Measurements from ENCODE around the gene NSD1.
A peak's percentile ranks its signal among the peaks of the same experiment; 100 is the strongest.
"Not testable (repeated sequence)": the region's sequence is repeated elsewhere in the genome, so short reads cannot be mapped to it uniquely, and the experiment has no call there.

Gene NSD1

DNA sequence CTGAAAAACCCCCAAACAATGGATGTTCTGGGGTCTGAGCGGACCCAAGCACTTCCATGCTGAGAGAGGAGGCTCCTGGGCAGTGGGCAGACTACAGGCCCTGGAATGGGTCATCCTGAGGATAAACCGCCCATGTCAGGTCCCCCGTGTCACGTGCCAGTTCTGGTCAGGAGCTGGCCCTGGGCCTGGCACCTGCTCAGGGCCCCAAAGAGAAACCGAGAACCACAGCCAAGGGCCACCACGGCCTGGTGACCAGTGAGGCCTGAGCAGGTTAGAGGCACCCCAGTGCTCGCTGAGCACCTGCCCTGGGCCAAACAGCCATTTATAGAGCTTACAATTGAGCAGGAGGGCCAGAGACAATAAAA is 202.1 kb downstream of the NSD1 start:
- DNase-seq (ENCODE audit: low read depth): no peak
- TF ChIP-seq, protein P1, sequence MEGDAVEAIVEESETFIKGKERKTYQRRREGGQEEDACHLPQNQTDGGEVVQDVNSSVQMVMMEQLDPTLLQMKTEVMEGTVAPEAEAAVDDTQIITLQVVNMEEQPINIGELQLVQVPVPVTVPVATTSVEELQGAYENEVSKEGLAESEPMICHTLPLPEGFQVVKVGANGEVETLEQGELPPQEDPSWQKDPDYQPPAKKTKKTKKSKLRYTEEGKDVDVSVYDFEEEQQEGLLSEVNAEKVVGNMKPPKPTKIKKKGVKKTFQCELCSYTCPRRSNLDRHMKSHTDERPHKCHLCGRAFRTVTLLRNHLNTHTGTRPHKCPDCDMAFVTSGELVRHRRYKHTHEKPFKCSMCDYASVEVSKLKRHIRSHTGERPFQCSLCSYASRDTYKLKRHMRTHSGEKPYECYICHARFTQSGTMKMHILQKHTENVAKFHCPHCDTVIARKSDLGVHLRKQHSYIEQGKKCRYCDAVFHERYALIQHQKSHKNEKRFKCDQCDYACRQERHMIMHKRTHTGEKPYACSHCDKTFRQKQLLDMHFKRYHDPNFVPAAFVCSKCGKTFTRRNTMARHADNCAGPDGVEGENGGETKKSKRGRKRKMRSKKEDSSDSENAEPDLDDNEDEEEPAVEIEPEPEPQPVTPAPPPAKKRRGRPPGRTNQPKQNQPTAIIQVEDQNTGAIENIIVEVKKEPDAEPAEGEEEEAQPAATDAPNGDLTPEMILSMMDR (IDR thresholded peaks at IDR 0.05; ENCODE audit: insufficient read depth, low read depth, low read length, missing control alignments): no peak
- no peak overlapping the region for H3K4me3 ChIP-seq (ENCODE audit: low read length)

DNA sequence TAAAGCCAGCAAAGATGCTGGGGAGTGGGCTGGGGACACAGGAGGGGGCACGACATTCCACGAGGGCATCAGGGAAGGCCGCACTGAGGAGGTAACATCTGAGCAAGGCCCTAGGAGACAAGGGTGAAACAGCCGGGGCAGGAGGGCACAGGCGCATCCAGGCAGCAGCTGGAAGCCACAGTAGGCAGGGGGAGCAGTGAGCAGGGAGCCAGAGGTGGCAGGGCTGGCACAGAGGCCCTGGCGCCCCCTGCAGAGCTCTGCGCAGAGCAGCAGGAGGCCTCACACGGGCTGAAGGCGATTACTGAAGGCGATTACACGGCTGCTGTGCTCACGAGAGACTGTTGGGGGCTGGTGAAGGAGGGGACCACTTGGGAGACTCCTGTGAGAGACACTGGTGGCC is 202.5 kb downstream of the NSD1 start:
- TF ChIP-seq, protein P1 (IDR thresholded peaks at IDR 0.05; ENCODE audit: insufficient read depth, low read depth, low read length, missing control alignments): peak; percentile 37
- DNase-seq (ENCODE audit: low read depth): peak; percentile 37

DNA sequence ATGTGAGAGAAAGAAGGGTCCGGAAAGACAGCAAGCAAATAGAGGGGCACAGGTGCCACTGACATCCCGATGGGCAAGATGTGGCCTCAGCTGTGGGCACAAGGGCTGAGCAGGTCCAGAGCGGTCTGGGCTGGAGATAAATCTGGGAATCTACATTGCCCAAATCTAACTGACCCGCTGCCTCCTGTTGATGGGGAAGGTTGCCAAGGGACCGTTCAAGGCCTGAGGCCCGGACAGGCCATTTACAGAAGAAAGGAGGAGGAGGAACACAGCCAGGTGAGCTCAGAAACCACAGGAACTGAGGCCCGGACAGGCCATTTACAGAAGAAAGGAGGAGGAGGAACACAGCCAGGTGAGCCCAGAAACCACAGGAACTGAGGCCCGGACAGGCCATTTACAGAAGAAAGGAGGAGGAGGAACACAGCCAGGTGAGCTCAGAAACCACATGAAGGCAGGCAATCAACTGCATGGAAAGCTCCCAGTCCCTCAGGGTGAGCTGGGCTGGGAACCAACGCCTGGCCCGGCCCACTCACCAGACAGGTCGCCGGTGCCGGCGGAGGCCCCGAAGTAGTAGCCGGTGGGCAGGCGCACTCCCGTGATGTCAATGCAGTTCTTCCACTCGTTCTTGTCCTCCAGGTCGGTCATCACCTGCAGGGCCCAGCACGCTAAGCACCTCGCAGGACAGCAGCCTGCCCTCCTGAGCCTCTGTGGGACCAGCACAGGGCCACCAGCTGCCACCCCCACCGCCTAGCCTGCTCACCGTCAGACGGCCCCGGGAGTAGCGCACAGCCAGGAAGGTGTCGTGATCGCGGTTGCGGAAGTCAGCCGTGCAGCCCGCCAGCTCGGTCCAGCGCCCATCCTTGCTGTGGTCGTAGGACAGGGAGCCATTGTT is 203.3 kb downstream of the NSD1 start:
- DNase-seq (ENCODE audit: low read depth): no peak
- no peak overlapping the region for H3K4me3 ChIP-seq (ENCODE audit: low read length)
- TF ChIP-seq, protein P1 (IDR thresholded peaks at IDR 0.05; ENCODE audit: insufficient read depth, low read depth, low read length, missing control alignments): no peak

More for the DNA sequence above, 202.5 kb downstream of the NSD1 start:
- no peak overlapping the region for H3K4me3 ChIP-seq (ENCODE audit: low read length)

DNA sequence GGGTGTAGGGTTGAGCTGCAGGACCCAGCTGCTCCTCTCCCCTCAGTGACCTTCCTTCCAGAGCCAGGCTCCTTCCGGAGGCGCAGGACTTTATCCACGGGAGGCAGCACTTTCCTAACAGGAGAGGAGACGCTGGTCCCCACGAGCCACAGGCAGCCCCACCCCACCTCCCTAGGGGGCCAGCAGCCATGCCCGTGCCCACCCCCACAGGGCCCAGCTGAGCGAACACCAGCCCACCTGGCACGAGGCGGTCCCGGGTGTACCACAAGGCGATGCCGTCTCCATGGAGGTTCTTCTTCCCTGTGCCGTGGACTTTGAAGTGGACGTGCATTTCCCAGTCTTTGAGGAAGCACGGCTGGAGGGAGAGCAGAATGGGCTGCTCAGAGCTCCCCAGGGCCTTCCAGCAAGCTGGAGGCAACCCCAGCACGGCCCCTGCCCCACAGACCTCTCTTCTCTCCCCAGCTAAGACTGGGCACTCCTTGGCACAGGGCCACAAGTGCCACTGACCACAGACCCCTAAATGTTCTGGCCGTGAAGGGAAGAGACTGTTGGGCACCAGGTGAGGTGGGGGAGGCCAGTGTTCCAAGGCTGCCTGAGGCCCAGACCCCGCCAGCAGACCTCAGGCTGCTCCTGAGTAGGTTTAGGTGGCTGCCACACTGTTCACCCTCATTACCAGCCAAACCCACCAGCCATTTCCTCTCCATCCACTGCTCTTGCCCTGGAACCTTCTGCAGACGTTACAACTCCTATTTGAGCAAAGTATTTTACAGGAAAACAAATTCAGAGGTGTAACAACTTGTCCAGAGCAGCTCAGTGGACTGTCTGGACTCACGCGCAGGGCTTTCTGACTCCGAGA is 204.9 kb downstream of the NSD1 start:
- H3K4me3 ChIP-seq (ENCODE audit: low read length): no peak overlapping the region
- DNase-seq (ENCODE audit: low read depth): no peak
- TF ChIP-seq, protein P1 (IDR thresholded peaks at IDR 0.05; ENCODE audit: insufficient read depth, low read depth, low read length, missing control alignments): no peak

DNA sequence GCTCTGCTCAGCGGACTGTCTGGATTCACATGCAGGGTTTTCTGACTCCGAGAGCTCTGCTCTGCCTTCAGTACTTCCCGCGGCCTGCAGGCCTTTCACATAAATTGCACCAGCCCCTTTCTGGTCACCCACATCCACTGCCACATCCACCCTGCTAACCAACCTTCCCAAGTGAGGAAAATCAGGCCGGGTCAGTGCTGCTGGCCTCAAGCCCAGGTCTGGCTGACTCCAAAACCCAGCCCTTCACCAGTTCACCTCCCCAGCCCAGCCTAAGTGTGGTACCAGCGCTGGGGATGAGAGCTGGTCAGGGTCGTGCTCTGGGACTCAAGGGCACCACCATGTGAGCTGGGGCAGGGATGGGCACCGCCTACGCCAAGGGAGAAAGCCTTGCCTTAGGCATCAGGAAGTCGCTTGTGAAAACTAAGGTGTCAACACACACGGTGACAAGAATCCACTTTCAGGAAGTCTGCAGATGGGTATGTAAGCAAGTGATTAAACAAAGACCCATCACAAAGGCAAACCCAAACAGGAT is 205.6 kb downstream of the NSD1 start:
- DNase-seq (ENCODE audit: low read depth): peak; percentile 21
- TF ChIP-seq, protein P1 (IDR thresholded peaks at IDR 0.05; ENCODE audit: insufficient read depth, low read depth, low read length, missing control alignments): no peak
- H3K4me3 ChIP-seq (ENCODE audit: low read length): no peak overlapping the region

DNA sequence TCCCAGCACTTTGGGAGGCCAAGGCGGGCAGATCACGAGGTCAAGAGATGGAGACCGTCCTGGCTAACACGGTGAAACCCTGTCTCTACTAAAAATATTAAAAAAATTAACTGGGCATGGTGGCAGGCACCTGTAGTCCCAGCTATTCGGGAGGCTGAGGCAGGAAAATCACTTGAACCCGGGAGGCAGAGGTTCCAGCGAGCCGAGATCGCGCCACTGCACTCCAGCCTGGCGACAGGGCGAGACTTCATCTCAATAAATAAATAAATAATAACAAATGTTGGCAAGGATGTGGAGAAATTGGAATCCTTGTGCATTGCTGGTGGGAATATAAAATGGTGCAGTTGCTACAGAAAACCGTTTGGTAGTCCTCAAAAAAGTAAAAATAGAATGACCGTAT is 209.4 kb downstream of the NSD1 start:
- DNase-seq (ENCODE audit: low read depth); H3K4me3 ChIP-seq (ENCODE audit: low read length): not testable (repeated sequence)

DNA sequence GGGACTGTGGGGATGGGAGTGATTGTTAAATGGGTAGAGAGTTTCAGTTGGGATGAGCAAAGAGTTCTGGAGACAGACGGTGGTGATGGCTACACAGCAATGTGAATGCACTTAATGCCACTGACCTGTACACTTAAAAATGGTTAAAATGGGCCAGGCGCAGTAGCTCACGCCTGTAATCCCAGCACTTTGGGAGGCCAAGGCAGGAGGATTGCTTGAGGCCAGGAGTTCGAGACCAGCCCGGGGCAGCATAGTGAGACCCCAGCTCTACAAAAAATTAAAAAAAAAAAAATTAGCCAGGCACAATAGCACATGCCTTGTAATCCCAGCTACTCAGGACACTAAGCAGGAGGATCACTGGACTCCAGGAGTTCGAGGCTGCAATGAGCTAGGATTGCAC is 210.2 kb downstream of the NSD1 start:
- DNase-seq (ENCODE audit: low read depth): no peak
- TF ChIP-seq, protein P1 (IDR thresholded peaks at IDR 0.05; ENCODE audit: insufficient read depth, low read depth, low read length, missing control alignments): no peak
- no peak overlapping the region for H3K4me3 ChIP-seq (ENCODE audit: low read length)
